GM12865 (cell line): ENCODE data around the gene INPP5A.

Source experiments
- DNase-seq: peaks from one replicate; pipeline ENCODE4 v3.0.0; 2010; ENCODE audit warnings: low read depth
- H3K4me3 ChIP-seq: 2 replicates; pipeline ENCODE4 v1.5.1; 2011; ENCODE audit warnings: mild to moderate bottlenecking, low read depth, low read length, control low read depth
- TF ChIP-seq, protein P1 (sequence below): IDR thresholded peaks from 2 replicates; pipeline ENCODE4 v1.5.1; 2011; ENCODE audit warnings: low read length, control low read depth, low read depth, inconsistent platforms; ENCODE audit not compliant: insufficient read depth; ENCODE audit errors: missing control alignments

INPP5A gene

GRCh38 chr10:132743925-132744490 is 206.4 kb downstream of the INPP5A start:
- H3K4me3 ChIP-seq = no peak overlapping the region
- TF ChIP-seq, protein P1, sequence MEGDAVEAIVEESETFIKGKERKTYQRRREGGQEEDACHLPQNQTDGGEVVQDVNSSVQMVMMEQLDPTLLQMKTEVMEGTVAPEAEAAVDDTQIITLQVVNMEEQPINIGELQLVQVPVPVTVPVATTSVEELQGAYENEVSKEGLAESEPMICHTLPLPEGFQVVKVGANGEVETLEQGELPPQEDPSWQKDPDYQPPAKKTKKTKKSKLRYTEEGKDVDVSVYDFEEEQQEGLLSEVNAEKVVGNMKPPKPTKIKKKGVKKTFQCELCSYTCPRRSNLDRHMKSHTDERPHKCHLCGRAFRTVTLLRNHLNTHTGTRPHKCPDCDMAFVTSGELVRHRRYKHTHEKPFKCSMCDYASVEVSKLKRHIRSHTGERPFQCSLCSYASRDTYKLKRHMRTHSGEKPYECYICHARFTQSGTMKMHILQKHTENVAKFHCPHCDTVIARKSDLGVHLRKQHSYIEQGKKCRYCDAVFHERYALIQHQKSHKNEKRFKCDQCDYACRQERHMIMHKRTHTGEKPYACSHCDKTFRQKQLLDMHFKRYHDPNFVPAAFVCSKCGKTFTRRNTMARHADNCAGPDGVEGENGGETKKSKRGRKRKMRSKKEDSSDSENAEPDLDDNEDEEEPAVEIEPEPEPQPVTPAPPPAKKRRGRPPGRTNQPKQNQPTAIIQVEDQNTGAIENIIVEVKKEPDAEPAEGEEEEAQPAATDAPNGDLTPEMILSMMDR = no peak
- no peak for DNase-seq

GRCh38 chr10:132744839-132745238 is 207.3 kb downstream of the INPP5A start:
- DNase-seq = no peak
- H3K4me3 ChIP-seq = no peak overlapping the region
- TF ChIP-seq, protein P1 = no peak

DNA sequence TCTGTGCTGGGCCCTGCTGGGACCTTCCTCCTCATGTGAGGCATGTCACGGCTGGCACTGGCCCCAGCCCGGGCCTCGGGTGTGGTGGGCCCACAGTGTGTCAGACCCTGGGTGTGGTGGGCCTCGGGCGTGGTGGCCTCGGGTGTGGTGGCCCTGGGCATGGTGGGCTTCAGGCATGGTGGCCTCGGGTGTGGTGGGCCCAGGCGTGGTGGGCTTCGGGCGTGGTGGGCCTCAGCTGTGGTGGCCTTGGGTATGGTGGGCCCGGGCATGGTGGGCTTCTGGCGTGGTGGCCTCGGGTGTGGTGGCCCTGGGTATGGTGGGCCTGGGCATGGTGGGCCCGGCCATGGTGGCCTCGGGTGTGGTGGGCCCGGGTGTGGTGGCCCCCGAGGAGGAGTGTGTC is 207.9 kb downstream of the INPP5A start:
- TF ChIP-seq, protein P1 = no peak
- no peak for DNase-seq
- no peak overlapping the region for H3K4me3 ChIP-seq

GRCh38 chr10:132745971-132746370 is 208.4 kb downstream of the INPP5A start:
- no peak for DNase-seq
- no peak overlapping the region for H3K4me3 ChIP-seq
- TF ChIP-seq, protein P1 = no peak

DNA sequence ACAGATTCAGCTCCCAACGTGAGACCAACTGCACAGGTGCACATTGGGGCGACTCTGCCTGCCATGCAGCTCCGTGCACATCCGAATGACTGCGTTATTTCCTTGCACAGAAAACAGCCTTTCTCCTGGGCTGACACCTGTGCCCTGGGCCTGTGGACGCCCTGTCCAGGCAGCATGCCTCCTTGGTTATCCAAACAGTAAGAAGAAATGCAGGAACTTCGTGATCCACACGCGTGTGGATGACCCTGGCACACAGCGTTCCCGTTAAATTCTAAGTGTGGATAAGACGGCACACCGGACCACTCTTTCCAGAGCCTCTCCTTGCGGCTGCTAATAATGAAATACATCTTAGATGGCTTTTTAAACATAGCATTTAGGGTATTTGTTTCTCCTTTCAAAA is 208.8 kb downstream of the INPP5A start:
- no peak for DNase-seq
- H3K4me3 ChIP-seq = no peak overlapping the region
- TF ChIP-seq, protein P1 = no peak

DNA sequence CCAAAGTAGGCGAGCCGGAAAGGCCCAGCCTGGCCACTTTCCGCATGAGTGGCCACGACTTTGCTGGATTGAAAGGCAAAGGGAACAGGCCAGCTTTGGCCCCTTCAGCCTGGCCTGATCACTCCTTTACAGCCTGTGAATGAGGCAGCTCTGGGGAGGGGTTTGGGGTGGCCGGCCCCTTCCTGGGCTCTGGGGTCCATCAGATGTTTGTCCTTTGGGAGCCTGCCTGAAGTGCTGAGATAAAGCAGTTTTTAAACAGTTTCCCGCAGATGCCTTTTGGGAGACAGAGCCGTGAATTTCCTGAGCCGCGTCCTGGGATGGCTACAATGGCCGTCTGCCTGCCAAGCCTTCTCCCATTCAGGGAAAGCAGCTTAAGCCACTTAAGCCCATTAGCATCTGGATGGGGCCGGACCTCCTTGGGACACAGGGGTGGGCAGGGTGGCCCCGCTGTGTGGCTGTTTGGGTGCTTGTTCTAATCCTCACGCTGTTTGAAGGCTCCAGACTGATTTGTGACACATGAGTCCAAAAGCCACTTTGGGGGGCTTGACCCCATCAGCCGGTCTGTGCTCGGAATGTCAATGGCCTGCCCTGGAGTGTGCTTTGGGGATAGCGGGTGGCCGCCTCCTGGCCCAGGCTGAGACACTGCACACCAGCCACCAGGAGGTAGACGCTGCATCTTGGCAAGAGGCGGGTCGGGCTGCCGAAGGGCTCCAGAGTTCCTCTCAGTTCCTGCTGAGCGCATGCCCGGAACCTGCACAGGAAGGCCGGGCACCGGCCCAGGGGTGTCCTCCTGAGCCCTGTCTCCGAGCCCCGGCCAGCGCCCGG is 209.4 kb downstream of the INPP5A start:
- no peak overlapping the region for H3K4me3 ChIP-seq
- TF ChIP-seq, protein P1 = no peak
- no peak for DNase-seq
